T-helper 2 cell treated with Interferon-gamma antibody and Interleukin-4, amounts not matched to agents 5 μg/mL and 100 μg/mL, for 36 hours (primary cell): Measurements from ENCODE around the gene SFTPA2.
"Not testable (repeated sequence)": the region's sequence is repeated elsewhere in the genome, so short reads cannot be mapped to it uniquely, and the experiment has no call there.

Experiments
- DNase-seq: peaks from one replicate; pipeline ENCODE4 v3.0.0; 2021; ENCODE audit warnings: low spot score
- H3K27ac Mint-ChIP-seq: one replicate; pipeline ENCODE4 v1.8.0; 2021; ENCODE audit warnings: mild to moderate bottlenecking, mixed read lengths
- H3K27me3 Mint-ChIP-seq: one replicate; pipeline ENCODE4 v1.8.0; 2021; ENCODE audit warnings: low read depth, mixed read lengths
- H3K36me3 Mint-ChIP-seq: one replicate; pipeline ENCODE4 v1.8.0; 2021; ENCODE audit warnings: low read depth, mixed read lengths
- H3K4me1 Mint-ChIP-seq: one replicate; pipeline ENCODE4 v1.8.0; 2021; ENCODE audit warnings: low read depth, mixed read lengths
- H3K4me3 Mint-ChIP-seq: one replicate; pipeline ENCODE4 v1.8.0; 2022; ENCODE audit warnings: mild to moderate bottlenecking, moderate library complexity, mixed read lengths
- H3K9me3 Mint-ChIP-seq: one replicate; pipeline ENCODE4 v1.8.0; 2021; ENCODE audit warnings: mixed read lengths

Gene SFTPA2

GRCh38 chr10:79560160-79560709 lies at the start of gene SFTPA2:
TSS of gene SFTPA2 (minus strand) at chr10:79560407. CDS start at chr10:79559483, 924 bp downstream.
- Mint-ChIP-seq H3K27me3 (peaks cover 16% of the 10 kb centered on the region), H3K36me3 (no peaks in the 10 kb centered on the region), H3K27ac (no peak within 1 kb of the TSS), H3K4me3 (no peak within 1 kb of the TSS), H3K9me3 (no peaks in the 10 kb centered on the region), H3K4me1 (peaks cover 3% of the 10 kb centered on the region)
- DNase-seq, result no peak

- Mint-ChIP-seq H3K4me1 (no peaks in the 10 kb centered on the region), H3K27me3 (peaks cover 15% of the 10 kb centered on the region), H3K9me3 (no peaks in the 10 kb centered on the region), H3K36me3 (no peaks in the 10 kb centered on the region), H3K27ac (no peak overlapping the region), H3K4me3 (no peak overlapping the region)
- DNase-seq, result no peak
Measured at GRCh38 chr10:79608505-79609375, 48.5 kb upstream of the SFTPA2 start.

- Mint-ChIP-seq H3K4me1 (no peaks in the 10 kb centered on the region), H3K27me3 (peaks cover 28% of the 10 kb centered on the region), H3K9me3 (no peaks in the 10 kb centered on the region), H3K36me3 (no peaks in the 10 kb centered on the region), H3K27ac (no peak overlapping the region), H3K4me3 (no peak overlapping the region)
- no peak for DNase-seq
Measured at GRCh38 chr10:79605308-79605707, 45.1 kb upstream of the SFTPA2 start.

- Mint-ChIP-seq H3K4me3 (no peak overlapping the region), H3K36me3 (no peaks in the 10 kb centered on the region), H3K9me3 (peaks cover 2% of the 10 kb centered on the region), H3K27me3 (peaks cover 28% of the 10 kb centered on the region), H3K27ac (no peak overlapping the region), H3K4me1 (no peaks in the 10 kb centered on the region)
- DNase-seq, result no peak
Measured at GRCh38 chr10:79604294-79604693, 44.1 kb upstream of the SFTPA2 start.

- Mint-ChIP-seq H3K4me1 (no peaks in the 10 kb centered on the region), H3K36me3 (no peaks in the 10 kb centered on the region), H3K27me3 (peaks cover 22% of the 10 kb centered on the region), H3K27ac (no peak overlapping the region), H3K9me3 (peaks cover 11% of the 10 kb centered on the region), H3K4me3 (no peak overlapping the region)
- DNase-seq, result no peak
Measured at GRCh38 chr10:79602953-79603352, 42.7 kb upstream of the SFTPA2 start.

- Mint-ChIP-seq H3K36me3 (no peaks in the 10 kb centered on the region), H3K9me3 (peaks cover 21% of the 10 kb centered on the region), H3K4me1 (no peaks in the 10 kb centered on the region), H3K4me3 (no peak overlapping the region), H3K27ac (no peak overlapping the region), H3K27me3 (peaks cover 21% of the 10 kb centered on the region)
- DNase-seq, result no peak
Measured at GRCh38 chr10:79601939-79602338, 41.7 kb upstream of the SFTPA2 start.

GRCh38 chr10:79599644-79600043 lies 39.4 kb upstream of the SFTPA2 start:
- Mint-ChIP-seq H3K27me3 (peaks cover 24% of the 10 kb centered on the region), H3K9me3 (peaks cover 25% of the 10 kb centered on the region)
- H3K36me3 Mint-ChIP-seq, H3K4me3 Mint-ChIP-seq, DNase-seq, H3K27ac Mint-ChIP-seq, H3K4me1 Mint-ChIP-seq: not testable (repeated sequence)

GRCh38 chr10:79595510-79595909 lies 35.3 kb upstream of the SFTPA2 start:
- no peaks in the 10 kb centered on the region for H3K4me1 Mint-ChIP-seq
- no peak overlapping the region for H3K4me3 Mint-ChIP-seq
- peaks cover 26% of the 10 kb centered on the region for H3K27me3 Mint-ChIP-seq
- peaks cover 25% of the 10 kb centered on the region for H3K9me3 Mint-ChIP-seq
- peaks cover 3% of the 10 kb centered on the region for H3K36me3 Mint-ChIP-seq
- no peak for DNase-seq
- no peak overlapping the region for H3K27ac Mint-ChIP-seq

- H3K36me3 Mint-ChIP-seq, H3K4me1 Mint-ChIP-seq, DNase-seq, H3K4me3 Mint-ChIP-seq, H3K27ac Mint-ChIP-seq: not testable (repeated sequence)
- H3K9me3 Mint-ChIP-seq, result peaks cover 25% of the 10 kb centered on the region
- H3K27me3 Mint-ChIP-seq, result peaks cover 32% of the 10 kb centered on the region
Measured at GRCh38 chr10:79594565-79594964, 34.4 kb upstream of the SFTPA2 start.

GRCh38 chr10:79593377-79593776 lies 33.2 kb upstream of the SFTPA2 start:
- no peak for DNase-seq
- Mint-ChIP-seq H3K27ac (no peak overlapping the region), H3K4me1 (no peaks in the 10 kb centered on the region), H3K27me3 (peaks cover 41% of the 10 kb centered on the region), H3K9me3 (peaks cover 18% of the 10 kb centered on the region), H3K4me3 (no peak overlapping the region), H3K36me3 (peaks cover 3% of the 10 kb centered on the region)

GRCh38 chr10:79588800-79589199 lies 28.6 kb upstream of the SFTPA2 start:
- H3K27me3 Mint-ChIP-seq, result peaks cover 36% of the 10 kb centered on the region
- no peak overlapping the region for H3K4me3 Mint-ChIP-seq

GRCh38 chr10:79586933-79587332 lies 26.7 kb upstream of the SFTPA2 start:
- no peak for DNase-seq
- peaks cover 5% of the 10 kb centered on the region for H3K4me1 Mint-ChIP-seq
- peaks cover 32% of the 10 kb centered on the region for H3K27me3 Mint-ChIP-seq

More at GRCh38 chr10:79588800-79589199, 28.6 kb upstream of the SFTPA2 start:
- Mint-ChIP-seq H3K36me3 (no peaks in the 10 kb centered on the region), H3K27ac (no peak overlapping the region), H3K4me1 (no peaks in the 10 kb centered on the region), H3K9me3 (no peaks in the 10 kb centered on the region)
- DNase-seq, result no peak

GRCh38 chr10:79585870-79586527 lies 25.8 kb upstream of the SFTPA2 start:
- no peak for DNase-seq
- Mint-ChIP-seq H3K36me3 (no peaks in the 10 kb centered on the region), H3K27ac (no peak overlapping the region), H3K4me1 (peaks cover 5% of the 10 kb centered on the region), H3K9me3 (no peaks in the 10 kb centered on the region), H3K4me3 (no peak overlapping the region), H3K27me3 (peaks cover 29% of the 10 kb centered on the region)

More at GRCh38 chr10:79586933-79587332, 26.7 kb upstream of the SFTPA2 start:
- Mint-ChIP-seq H3K36me3 (no peaks in the 10 kb centered on the region), H3K4me3 (no peak overlapping the region), H3K27ac (no peak overlapping the region), H3K9me3 (no peaks in the 10 kb centered on the region)

GRCh38 chr10:79583488-79584024 lies 23.3 kb upstream of the SFTPA2 start:
- no peaks in the 10 kb centered on the region for H3K9me3 Mint-ChIP-seq
- peaks cover 22% of the 10 kb centered on the region for H3K27me3 Mint-ChIP-seq
- peaks cover 5% of the 10 kb centered on the region for H3K4me1 Mint-ChIP-seq
- no peak overlapping the region for H3K27ac Mint-ChIP-seq
- DNase-seq, result no peak
- no peak overlapping the region for H3K4me3 Mint-ChIP-seq
- no peaks in the 10 kb centered on the region for H3K36me3 Mint-ChIP-seq
